SU-DHL-6 (cell line): ENCODE results near the gene DLK1.

ENCODE experiments used
- H2AFZ ChIP-seq: fragments of 200-600 bp; sonication (generic); 2 replicates; pipeline ENCODE4 v1.6.1; 2014; ENCODE audit warnings: low read depth, mild to moderate bottlenecking, moderate library complexity, mixed read lengths, antibody characterized with exemption, low read length; ENCODE audit not compliant: severe bottlenecking
- H3F3A ChIP-seq: fragments of 200-600 bp; shearing (Covaris generic); 2 replicates; pipeline ENCODE4 v1.6.0; 2016; ENCODE audit warnings: antibody characterized with exemption, mild to moderate bottlenecking; ENCODE audit not compliant: insufficient read depth
- H3K27ac ChIP-seq: fragments of 200-600 bp; sonication (generic); 2 replicates; pipeline ENCODE4 v1.5.1; 2016; ENCODE audit warnings: low read depth, mild to moderate bottlenecking, low read length, moderate library complexity, mixed read lengths
- H3K27me3 ChIP-seq: fragments of 200-600 bp; sonication (generic), shearing (Covaris generic); 2 replicates; pipeline ENCODE4 v1.6.0; 2014; ENCODE audit warnings: mild to moderate bottlenecking, low read length
- H3K36me3 ChIP-seq: fragments of 200-600 bp; sonication (generic); 2 replicates; pipeline ENCODE4 v1.6.1; 2014; ENCODE audit warnings: mild to moderate bottlenecking, low read length, mixed read lengths
- H3K4me2 ChIP-seq: fragments of 300-600, 200-600 bp; shearing (Covaris generic), sonication (generic); 2 replicates; pipeline ENCODE4 v1.6.0; 2014; ENCODE audit warnings: low read length, low read depth, mild to moderate bottlenecking; ENCODE audit not compliant: poor library complexity, severe bottlenecking
- H3K4me3 ChIP-seq: fragments of 200-600 bp; sonication (generic); 2 replicates; pipeline ENCODE4 v1.5.1; 2014; ENCODE audit warnings: antibody characterized with exemption, low read length, mild to moderate bottlenecking, mixed read lengths; ENCODE audit not compliant: insufficient read depth, poor library complexity, severe bottlenecking
- H3K79me2 ChIP-seq: fragments of 200-600 bp; sonication (generic); 2 replicates; pipeline ENCODE4 v1.6.1; 2014; ENCODE audit warnings: mild to moderate bottlenecking, low read length, moderate library complexity; ENCODE audit not compliant: insufficient read depth
- H3K9ac ChIP-seq: fragments of 200-600 bp; sonication (generic); 2 replicates; pipeline ENCODE4 v1.7.0; 2014; ENCODE audit warnings: mild to moderate bottlenecking, low read length
- H3K9me2 ChIP-seq: fragments of 200-600 bp; sonication (generic); replicated peaks from 2 replicates; pipeline ENCODE4 v1.6.1; 2014; ENCODE audit warnings: low read length; ENCODE audit not compliant: insufficient read depth
- H3K9me3 ChIP-seq: fragments of 200-600 bp; sonication (generic); 2 replicates; pipeline ENCODE4 v1.6.1; 2014; ENCODE audit warnings: low read length, mixed read lengths; ENCODE audit not compliant: insufficient read depth
- H4K20me1 ChIP-seq: fragments of 200-600 bp; sonication (generic); 2 replicates; pipeline ENCODE4 v1.6.1; 2014; ENCODE audit warnings: low read depth, mild to moderate bottlenecking, antibody characterized with exemption, low read length, moderate library complexity, mixed read lengths
- CTCF ChIP-seq: fragments of 200-600 bp; sonication (generic); IDR thresholded peaks from one replicate; pipeline ENCODE4 v1.5.1; 2017; ENCODE audit warnings: antibody characterized with exemption, mild to moderate bottlenecking, low read length, moderate library complexity; ENCODE audit not compliant: insufficient read depth, poor library complexity, severe bottlenecking
- EZH2phosphoT487 ChIP-seq: fragments of 200-600 bp; sonication (generic), shearing (Covaris generic); conservative IDR thresholded peaks from 2 replicates; pipeline ENCODE4 v1.6.1; 2018; ENCODE audit warnings: mild to moderate bottlenecking, antibody characterized with exemption, low read length, moderate library complexity, mixed read lengths

The DLK1 gene

DNA sequence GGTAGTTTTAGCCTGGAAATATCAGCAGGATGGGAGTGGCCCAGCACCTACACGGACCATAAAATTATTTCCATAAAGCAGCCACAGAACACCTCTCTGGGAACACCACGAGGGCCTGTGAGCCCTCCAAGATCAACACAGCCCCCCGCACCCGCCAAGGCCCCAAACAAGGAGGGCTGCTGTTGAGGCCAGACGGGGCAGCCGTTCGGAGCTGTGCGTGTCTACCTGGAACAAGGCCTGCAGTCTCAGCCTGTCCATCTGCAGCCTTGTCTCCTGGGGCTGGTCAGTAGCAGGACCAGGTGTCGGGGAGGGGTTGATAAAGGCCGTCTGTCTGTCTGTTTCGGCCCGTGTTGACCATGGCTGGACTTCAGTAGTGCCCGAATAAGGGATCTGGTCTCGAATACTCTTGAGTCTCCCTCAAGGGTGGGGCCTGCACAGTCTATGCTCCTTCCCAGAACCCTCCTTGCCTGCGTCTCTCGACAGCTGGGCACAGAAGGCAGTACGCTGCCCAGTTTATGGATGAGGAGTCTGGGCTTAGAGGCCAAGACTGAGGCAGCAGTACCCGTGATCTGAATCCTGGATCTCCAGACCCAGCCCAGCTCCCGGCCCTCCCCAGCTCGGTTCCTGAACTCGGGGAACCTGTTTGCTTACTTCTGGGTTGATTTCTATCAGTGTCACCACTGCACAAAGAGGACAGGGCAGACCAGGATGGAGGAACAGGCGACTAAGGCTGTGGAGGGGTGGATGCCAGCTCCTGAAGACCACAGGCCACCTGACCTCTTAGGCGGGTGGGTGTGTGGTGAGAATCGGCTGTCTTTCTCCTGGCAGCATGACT is 23.1 kb upstream of the DLK1 start:
- Histone ChIP-seq H3F3A (no peaks in the 10 kb centered on the region), H3K79me2 (no peaks in the 10 kb centered on the region), H2AFZ (no peak overlapping the region), H3K27ac (no peak overlapping the region), H3K4me3 (no peak overlapping the region), H3K9me3 (no peaks in the 10 kb centered on the region), H3K9ac (no peak overlapping the region), H3K36me3 (no peaks in the 10 kb centered on the region), H3K9me2 (no peaks in the 10 kb centered on the region), H4K20me1 (no peaks in the 10 kb centered on the region), H3K4me2 (no peak overlapping the region), H3K27me3 (no peaks in the 10 kb centered on the region)
- TF ChIP-seq CTCF (no peak), EZH2phosphoT487 (no peak)

DNA sequence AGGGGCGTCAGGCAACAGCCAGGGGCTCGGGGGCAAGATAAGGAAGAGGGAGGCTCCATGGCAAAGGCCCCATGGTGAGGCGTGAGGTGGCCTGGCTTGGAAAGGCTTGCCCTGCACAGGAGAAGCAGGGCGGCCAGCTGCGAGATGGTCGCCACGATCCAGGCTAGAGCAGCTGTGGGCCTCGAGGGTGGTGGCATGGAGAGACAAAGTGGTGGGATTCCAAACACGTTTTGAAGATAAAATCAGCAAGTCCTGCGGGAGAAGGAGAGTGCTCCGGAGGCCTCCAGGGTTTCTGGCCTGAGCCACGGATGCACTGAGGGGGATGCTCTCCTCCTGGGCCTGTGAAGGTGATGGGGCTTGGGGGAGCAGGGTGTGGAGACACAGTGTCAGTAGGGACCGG is 20.5 kb upstream of the DLK1 start:
- no peak overlapping the region for H2AFZ ChIP-seq
- no peak overlapping the region for H3K9ac ChIP-seq
- no peaks in the 10 kb centered on the region for H3K79me2 ChIP-seq
- H3F3A ChIP-seq: no peaks in the 10 kb centered on the region
- H3K36me3 ChIP-seq: no peaks in the 10 kb centered on the region
- no peak overlapping the region for H3K4me3 ChIP-seq
- no peak overlapping the region for H3K4me2 ChIP-seq
- H4K20me1 ChIP-seq: no peaks in the 10 kb centered on the region
- no peaks in the 10 kb centered on the region for H3K9me3 ChIP-seq
- no peak overlapping the region for H3K27ac ChIP-seq
- no peak for TF ChIP-seq CTCF
- no peak for TF ChIP-seq EZH2phosphoT487
- no peaks in the 10 kb centered on the region for H3K27me3 ChIP-seq
- H3K9me2 ChIP-seq: no peaks in the 10 kb centered on the region

DNA sequence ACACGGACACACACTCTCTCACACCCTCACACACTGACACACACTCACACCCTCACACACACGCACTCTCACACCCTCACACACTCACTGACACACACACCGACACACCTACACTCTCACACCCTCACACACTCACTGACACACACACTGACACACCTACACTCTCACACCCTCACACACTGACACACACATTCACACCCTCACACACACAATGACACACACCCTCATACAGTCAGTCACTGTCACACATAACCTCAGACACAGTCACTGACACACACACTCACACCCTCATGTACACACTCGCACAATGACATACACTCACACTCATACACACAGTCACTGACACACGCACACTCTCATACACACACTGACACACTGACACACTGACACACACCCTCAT is 19.8 kb upstream of the DLK1 start:
- H3K79me2 ChIP-seq: no peaks in the 10 kb centered on the region
- H4K20me1 ChIP-seq: no peaks in the 10 kb centered on the region
- no peak overlapping the region for H3K27ac ChIP-seq
- H3K9me2 ChIP-seq: no peaks in the 10 kb centered on the region
- no peaks in the 10 kb centered on the region for H3K36me3 ChIP-seq
- no peak overlapping the region for H3K9ac ChIP-seq
- H3K9me3 ChIP-seq: no peaks in the 10 kb centered on the region
- H3K4me2 ChIP-seq: no peak overlapping the region
- no peaks in the 10 kb centered on the region for H3F3A ChIP-seq
- no peaks in the 10 kb centered on the region for H3K27me3 ChIP-seq
- TF ChIP-seq EZH2phosphoT487 (no peak), CTCF (no peak)
- no peak overlapping the region for H2AFZ ChIP-seq
- H3K4me3 ChIP-seq: no peak overlapping the region
